ENCODE data around the gene CACNB4.

The CACNB4 gene

DNA sequence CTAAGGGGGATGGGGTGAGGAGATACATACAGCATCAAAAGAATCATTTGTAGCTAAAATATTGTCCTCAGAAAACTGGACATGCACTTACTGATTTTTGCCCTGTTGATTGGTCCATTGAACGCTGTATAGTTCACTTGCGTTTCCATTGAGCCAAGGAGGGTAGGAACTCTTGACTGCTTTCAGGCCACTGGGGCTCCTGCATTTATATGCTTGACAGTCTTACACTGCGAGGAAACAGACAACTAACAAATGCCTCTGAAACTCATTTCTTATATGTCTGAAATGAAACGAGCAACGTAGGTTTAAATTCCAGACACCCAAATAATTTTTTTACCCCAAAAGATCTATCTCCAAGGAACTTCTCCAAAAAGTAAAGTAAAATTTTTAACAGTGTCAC, 312.8 kb downstream of the CACNB4 start:
- Histone ChIP-seq H3K4me2 (no peak overlapping the region), H3K4me1 (no peaks in the 10 kb centered on the region), H4K20me1 (no peaks in the 10 kb centered on the region), H3K9me3 (no peaks in the 10 kb centered on the region), H3K27me3 (no peaks in the 10 kb centered on the region), H3K9ac (no peak overlapping the region), H3K27ac (no peak overlapping the region), H3K4me3 (no peak overlapping the region), H3K36me3 (peaks cover 37% of the 10 kb centered on the region)
- TF ChIP-seq Cebpa-rat (IDR thresholded peaks at IDR 0.05) = no peak

DNA sequence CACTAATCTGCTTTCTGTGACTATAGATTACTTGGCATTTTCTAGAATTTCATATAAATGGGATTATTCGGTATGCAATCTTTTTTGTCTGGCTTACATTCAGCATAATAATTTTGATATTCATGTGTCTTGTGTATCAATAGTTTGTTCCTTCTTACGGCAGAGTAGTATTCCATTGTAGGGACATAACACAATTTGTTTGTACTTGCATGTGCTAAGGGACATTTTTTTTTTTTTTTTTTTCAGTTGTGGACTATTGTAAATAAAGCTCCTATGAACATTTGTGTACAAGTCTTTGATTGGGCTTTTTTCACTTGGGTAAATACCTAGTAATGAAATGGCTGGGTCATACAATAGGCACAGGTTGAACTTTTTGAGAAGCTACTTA, 315.7 kb downstream of the CACNB4 start:
- no peak overlapping the region for H3K4me3 ChIP-seq
- no peaks in the 10 kb centered on the region for H3K4me1 ChIP-seq
- no peak overlapping the region for H3K9ac ChIP-seq
- H3K27me3 ChIP-seq = no peaks in the 10 kb centered on the region
- H3K36me3 ChIP-seq = peaks cover 42% of the 10 kb centered on the region
- H3K4me2 ChIP-seq = no peak overlapping the region
- no peaks in the 10 kb centered on the region for H4K20me1 ChIP-seq
- H3K9me3 ChIP-seq = no peaks in the 10 kb centered on the region
- no peak for TF ChIP-seq Cebpa-rat (IDR thresholded peaks at IDR 0.05)
- no peak overlapping the region for H3K27ac ChIP-seq

Data from BLaER1 (cell line).